GM19468 (cell line): ENCODE results near the gene NTM.
"Not testable (repeated sequence)": the region's sequence is repeated elsewhere in the genome, so short reads cannot be mapped to it uniquely, and the experiment has no call there.

Experiments
- ATAC-seq: cut with Tn5 transposase; IDR thresholded peaks from one replicate; pipeline ENCODE4 v1.9.1; 2021; ENCODE audit warnings: mild to moderate bottlenecking, moderate library complexity, moderate number of reproducible peaks; ENCODE audit not compliant: unreplicated experiment; ENCODE audit errors: extremely low read depth

NTM gene

GRCh38 chr11:132352497-132352896 lies 982.1 kb downstream of the NTM start:
- no peak for ATAC-seq

GRCh38 chr11:132353255-132353654 lies 982.8 kb downstream of the NTM start:
- no peak for ATAC-seq

- ATAC-seq: peak; percentile 76
Observed at GRCh38 chr11:132357811-132358572, 987.6 kb downstream of the NTM start.

- ATAC-seq: peak; percentile 10
Observed at GRCh38 chr11:132358573-132358953, 988.1 kb downstream of the NTM start.

- no peak for ATAC-seq
Observed at GRCh38 chr11:132361011-132361550, 990.7 kb downstream of the NTM start.

GRCh38 chr11:132365650-132366049 lies 995.2 kb downstream of the NTM start:
- ATAC-seq: no peak

- ATAC-seq: no peak
Observed at GRCh38 chr11:132367293-132367692, 996.9 kb downstream of the NTM start.

GRCh38 chr11:132370114-132370513 lies 999.7 kb downstream of the NTM start:
- not testable (repeated sequence) for ATAC-seq

GRCh38 chr11:132373405-132374143 lies 1003.2 kb downstream of the NTM start:
- ATAC-seq: no peak

- ATAC-seq: no peak
Observed at GRCh38 chr11:132379540-132379939, 1009.1 kb downstream of the NTM start.
